ENCODE data around the gene MMP19.

- no peak for TF ChIP-seq POLR2AphosphoS5 (IDR thresholded peaks at IDR 0.05)
- TF ChIP-seq, protein P1, sequence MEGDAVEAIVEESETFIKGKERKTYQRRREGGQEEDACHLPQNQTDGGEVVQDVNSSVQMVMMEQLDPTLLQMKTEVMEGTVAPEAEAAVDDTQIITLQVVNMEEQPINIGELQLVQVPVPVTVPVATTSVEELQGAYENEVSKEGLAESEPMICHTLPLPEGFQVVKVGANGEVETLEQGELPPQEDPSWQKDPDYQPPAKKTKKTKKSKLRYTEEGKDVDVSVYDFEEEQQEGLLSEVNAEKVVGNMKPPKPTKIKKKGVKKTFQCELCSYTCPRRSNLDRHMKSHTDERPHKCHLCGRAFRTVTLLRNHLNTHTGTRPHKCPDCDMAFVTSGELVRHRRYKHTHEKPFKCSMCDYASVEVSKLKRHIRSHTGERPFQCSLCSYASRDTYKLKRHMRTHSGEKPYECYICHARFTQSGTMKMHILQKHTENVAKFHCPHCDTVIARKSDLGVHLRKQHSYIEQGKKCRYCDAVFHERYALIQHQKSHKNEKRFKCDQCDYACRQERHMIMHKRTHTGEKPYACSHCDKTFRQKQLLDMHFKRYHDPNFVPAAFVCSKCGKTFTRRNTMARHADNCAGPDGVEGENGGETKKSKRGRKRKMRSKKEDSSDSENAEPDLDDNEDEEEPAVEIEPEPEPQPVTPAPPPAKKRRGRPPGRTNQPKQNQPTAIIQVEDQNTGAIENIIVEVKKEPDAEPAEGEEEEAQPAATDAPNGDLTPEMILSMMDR (IDR thresholded peaks at IDR 0.05): no peak
These were observed 23.9 kb downstream of the MMP19 start for GRCh38 chr12:55818886-55819285.

Data from gastroesophageal sphincter (tissue), 3 donors.